Measurements from ENCODE around the gene TAS2R43.
"Not testable (repeated sequence)": the region's sequence is repeated elsewhere in the genome, so short reads cannot be mapped to it uniquely, and the experiment has no call there.

DNA sequence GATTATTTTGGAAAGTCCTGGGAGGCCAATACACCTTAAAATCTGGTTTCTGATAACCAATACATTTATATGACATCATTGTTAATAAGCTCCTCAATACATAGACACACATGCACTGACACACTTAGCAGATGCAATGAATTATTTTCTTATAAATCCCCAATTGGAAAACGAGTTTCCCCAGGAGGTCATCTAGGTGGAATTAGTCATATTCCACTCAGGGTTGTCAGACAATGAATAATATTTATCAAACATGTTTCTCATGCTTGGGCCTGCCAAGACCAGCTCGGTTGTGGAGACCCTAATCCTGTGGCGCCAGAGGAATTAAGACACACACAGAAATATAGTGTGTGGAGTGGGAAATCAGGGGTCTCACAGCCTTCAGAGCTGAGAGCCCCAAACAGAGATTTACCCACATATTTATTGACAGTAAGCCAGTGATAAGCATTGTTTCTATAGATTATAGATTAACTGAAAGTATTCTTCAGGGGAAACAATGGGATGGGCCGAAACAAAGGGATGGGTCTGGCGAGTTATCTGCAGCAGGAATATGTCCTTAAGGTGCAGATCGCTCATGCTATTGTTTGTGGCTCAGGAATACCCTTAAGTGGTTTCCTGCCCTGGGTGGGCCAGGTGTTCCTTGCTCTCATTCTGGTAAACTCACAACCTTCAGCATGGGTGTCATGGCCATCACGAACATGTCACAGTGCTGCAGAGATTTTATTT is 42.1 kb downstream of the TAS2R43 start:
- TF ChIP-seq CTCF, POLR2AphosphoS5 (IDR thresholded peaks at IDR 0.05): not testable (repeated sequence)

Measured in gastroesophageal sphincter (tissue), 3 donors.